DOHH2 (cell line): Measurements from ENCODE around the gene ITGA4.

Experiments used
- CTCF ChIP-seq: fragments of 200-600 bp; sonication (generic); IDR thresholded peaks from one replicate; pipeline ENCODE4 v1.5.1; 2014; ENCODE audit warnings: antibody characterized with exemption, mild to moderate bottlenecking, low read depth, low read length; ENCODE audit not compliant: poor library complexity, severe bottlenecking
- EZH2phosphoT487 ChIP-seq: fragments of 200-600 bp; sonication (generic); IDR thresholded peaks from 2 replicates; pipeline ENCODE4 v1.6.1; 2017; ENCODE audit warnings: borderline replicate concordance, mild to moderate bottlenecking, antibody characterized with exemption, low read length, moderate library complexity, mixed read lengths

- TF ChIP-seq CTCF, result no peak
- TF ChIP-seq EZH2phosphoT487, result no peak
Observed at GRCh38 chr2:181575024-181575649, 118.0 kb downstream of the ITGA4 start.
